Measurements from ENCODE around the gene ENDOV.

Gene ENDOV

GRCh38 chr17:80386341-80386740 lies 28.6 kb upstream of the ENDOV start:
- no peak for DNase-seq (ENCODE audit: low read depth)
- TF ChIP-seq CTCF (IDR thresholded peaks at IDR 0.05; ENCODE audit: control insufficient read depth, insufficient read depth, low read depth, low read length, missing control alignments) = no peak
- no peak overlapping the region for H3K4me3 ChIP-seq (ENCODE audit: control insufficient read depth, low read depth, low read length)

DNA sequence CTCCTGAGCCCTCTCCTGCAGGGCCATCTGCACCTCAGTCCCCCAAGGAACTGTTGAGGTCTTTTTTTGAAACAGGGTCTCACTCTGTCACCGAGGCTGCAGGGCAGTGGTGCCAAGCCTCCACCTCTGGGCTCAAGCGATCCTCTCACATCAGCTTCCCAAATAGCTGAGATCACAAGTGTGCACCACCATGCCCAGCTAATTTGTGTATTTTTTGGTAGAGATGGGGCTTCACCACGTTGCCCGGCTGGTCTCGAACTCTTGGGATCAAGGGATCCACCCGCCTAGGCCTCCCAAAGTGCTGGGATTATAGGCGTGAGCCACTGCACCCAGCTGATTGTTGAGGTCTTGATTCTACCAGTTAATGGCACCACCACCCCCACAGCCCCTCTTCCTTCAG lies 27.9 kb upstream of the ENDOV start:
- no peak for TF ChIP-seq CTCF (IDR thresholded peaks at IDR 0.05; ENCODE audit: control insufficient read depth, insufficient read depth, low read depth, low read length, missing control alignments)
- DNase-seq (ENCODE audit: low read depth) = no peak

GRCh38 chr17:80388175-80388574 lies 26.8 kb upstream of the ENDOV start:
- H3K4me3 ChIP-seq (ENCODE audit: control insufficient read depth, low read depth, low read length) = no peak overlapping the region
- TF ChIP-seq CTCF (IDR thresholded peaks at IDR 0.05; ENCODE audit: control insufficient read depth, insufficient read depth, low read depth, low read length, missing control alignments) = no peak
- no peak for DNase-seq (ENCODE audit: low read depth)

More for the DNA sequence above, 27.9 kb upstream of the ENDOV start:
- H3K4me3 ChIP-seq (ENCODE audit: control insufficient read depth, low read depth, low read length) = no peak overlapping the region

- no peak overlapping the region for H3K4me3 ChIP-seq (ENCODE audit: control insufficient read depth, low read depth, low read length)
- no peak for DNase-seq (ENCODE audit: low read depth)
- TF ChIP-seq CTCF (IDR thresholded peaks at IDR 0.05; ENCODE audit: control insufficient read depth, insufficient read depth, low read depth, low read length, missing control alignments) = no peak
Measured at GRCh38 chr17:80388601-80389000, 26.4 kb upstream of the ENDOV start.

DNA sequence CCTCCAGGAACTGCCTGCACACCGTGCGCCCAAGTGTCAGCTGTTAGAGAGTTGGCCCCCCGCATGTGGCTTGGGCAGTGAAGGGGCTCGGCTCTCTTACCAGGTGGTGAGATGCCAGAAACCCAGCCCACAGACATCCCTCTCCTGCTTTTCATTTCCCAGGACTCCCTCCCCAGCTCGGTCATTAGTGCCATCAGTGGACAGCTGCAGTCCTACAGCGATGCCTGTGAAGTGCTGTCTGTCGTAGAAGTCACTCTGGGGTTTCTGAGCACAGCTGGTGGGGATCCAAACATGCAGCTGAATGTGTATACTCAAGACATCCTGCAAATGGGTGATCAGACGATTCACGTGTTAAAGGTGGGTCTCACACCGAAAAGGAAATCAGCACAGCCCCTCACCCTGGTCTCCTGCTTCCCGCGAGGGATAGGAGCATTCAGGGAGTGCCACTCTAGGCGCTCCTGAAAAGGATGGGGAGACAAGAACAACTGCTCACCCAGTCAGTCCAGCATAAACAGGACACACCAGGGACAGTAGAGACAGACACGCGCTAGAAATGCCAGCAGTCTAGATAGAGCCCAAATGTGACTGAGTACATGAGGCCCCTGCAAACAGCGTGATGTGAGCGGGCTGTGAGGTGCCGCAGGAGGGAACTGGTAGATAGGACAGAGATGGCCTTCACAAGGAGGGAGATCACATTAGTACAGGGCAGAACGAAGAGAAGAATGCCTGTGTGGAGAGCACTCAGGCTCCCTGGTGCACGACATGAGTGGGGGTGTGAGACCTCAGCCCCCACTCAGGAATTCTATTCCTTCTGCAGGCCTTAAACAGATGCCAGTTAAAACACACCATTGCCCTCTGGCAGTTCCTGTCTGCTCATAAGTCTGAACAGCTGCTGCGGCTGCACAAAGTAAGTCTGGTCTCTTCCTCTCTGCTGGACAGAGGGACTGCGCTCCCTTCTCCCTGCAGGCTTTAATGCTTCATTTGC lies 25.7 kb upstream of the ENDOV start:
- no peak overlapping the region for H3K4me3 ChIP-seq (ENCODE audit: control insufficient read depth, low read depth, low read length)
- DNase-seq (ENCODE audit: low read depth) = no peak
- TF ChIP-seq CTCF (IDR thresholded peaks at IDR 0.05; ENCODE audit: control insufficient read depth, insufficient read depth, low read depth, low read length, missing control alignments) = no peak

DNA sequence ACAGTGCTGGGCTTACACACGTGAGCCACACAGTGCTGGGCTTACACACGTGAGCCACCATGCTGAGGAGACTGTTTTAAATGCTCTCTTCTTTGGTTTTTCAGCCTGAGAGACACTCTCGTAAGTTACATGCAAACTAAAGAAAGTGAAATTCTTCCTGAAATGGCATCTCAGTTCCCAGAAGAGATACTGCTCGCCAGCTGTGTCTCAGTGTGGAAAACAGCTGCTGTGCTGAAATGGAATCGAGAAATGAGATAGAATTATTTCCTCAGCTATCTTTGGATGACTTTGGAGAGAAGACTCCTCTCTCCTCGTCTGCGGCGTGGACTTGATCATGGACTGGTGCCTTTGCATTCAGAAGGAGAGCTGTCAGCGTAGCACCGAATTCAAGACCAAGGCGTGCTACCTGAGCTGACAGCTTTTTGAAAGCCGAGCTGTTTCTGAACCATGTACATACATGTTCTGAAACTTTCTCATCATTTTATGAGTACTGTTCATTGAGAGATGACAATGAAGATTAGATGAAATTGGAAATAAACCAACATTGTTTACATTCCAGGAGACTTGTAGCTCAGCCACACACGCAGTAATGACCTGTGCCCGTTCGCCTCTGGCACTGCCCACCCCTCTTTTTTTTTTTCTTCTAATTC lies 21.6 kb upstream of the ENDOV start:
- no peak overlapping the region for H3K4me3 ChIP-seq (ENCODE audit: control insufficient read depth, low read depth, low read length)
- DNase-seq (ENCODE audit: low read depth) = no peak
- TF ChIP-seq CTCF (IDR thresholded peaks at IDR 0.05; ENCODE audit: control insufficient read depth, insufficient read depth, low read depth, low read length, missing control alignments) = no peak

All from AG09309 (cell line).